LNCaP clone FGC (cell line): ENCODE measurements around the gene STK17A.
"Not testable (repeated sequence)": the region's sequence is repeated elsewhere in the genome, so short reads cannot be mapped to it uniquely, and the experiment has no call there.

ENCODE experiments used
- DNase-seq: peaks from one replicate; pipeline ENCODE4 v3.0.0-alpha.2; 2011; ENCODE audit warnings: low read depth
- H3K4me3 ChIP-seq: 2 replicates; pipeline ENCODE4 v1.5.1; 2011; ENCODE audit warnings: mild to moderate bottlenecking, low read depth, low read length, control low read depth
- CTCF ChIP-seq: IDR thresholded peaks from 2 replicates; pipeline ENCODE4 v1.5.1; 2012; ENCODE audit warnings: mild to moderate bottlenecking; ENCODE audit not compliant: control insufficient read depth, insufficient read depth; ENCODE audit errors: extremely low read depth

STK17A gene

DNA sequence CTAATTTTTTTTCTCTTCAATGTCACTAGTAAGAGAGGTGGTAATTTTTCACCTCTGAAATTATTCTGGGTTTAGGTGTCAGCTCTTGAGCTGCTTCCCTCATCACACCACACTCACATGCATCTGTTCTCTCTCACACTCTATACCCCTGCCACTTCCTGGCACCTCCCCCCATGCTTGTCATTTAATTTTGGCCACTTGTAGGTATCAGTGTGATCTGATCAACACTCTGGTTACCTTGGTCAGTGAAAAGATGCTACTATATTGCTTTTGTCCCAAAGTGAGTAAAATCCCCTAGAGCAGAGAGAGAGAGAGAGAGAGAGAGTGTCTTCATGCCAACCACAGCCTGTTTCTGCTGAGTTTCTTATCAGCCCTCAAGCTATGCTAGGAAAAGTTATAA, 42.5 kb downstream of the STK17A start:
- H3K4me3 ChIP-seq, result no peak overlapping the region
- no peak for TF ChIP-seq CTCF
- no peak for DNase-seq

DNA sequence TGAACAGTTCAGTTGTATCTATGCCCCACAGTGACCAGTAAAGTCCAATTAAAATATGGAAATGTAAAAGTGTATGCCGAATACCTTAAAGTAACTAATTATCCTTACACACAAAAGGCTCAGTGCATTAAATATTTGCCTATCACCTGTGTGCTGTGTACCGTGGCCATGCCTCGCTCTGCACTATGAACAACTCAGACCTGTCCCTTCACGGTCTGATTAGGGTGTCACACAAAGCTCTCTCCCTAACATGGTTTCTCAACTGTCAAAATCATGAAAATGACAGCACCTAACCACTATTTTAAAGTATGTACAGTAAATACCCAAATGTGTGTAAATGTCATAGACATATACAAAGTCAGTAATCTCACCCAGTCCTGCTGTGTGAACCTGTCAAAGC, 43.1 kb downstream of the STK17A start:
- DNase-seq, result no peak
- no peak for TF ChIP-seq CTCF
- H3K4me3 ChIP-seq, result no peak overlapping the region

DNA sequence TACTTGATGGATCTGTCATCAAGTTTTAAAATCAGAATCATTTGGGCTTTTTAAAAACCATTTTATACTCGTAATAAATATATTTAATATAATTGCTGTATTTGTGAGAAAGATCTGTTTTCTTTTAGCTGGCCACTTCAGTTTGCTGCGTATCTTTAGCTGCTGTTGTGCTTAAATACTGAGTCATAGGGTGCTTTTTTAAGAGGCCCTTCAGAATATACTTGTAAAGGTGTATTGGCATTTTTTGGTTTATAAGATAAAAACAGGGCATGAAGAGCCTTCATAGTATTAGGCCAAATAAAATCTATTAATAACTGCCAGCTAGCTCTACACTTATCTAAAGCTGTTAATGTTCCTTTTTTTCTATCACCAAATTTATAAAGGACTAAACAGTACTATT, 43.8 kb downstream of the STK17A start:
- no peak overlapping the region for H3K4me3 ChIP-seq
- no peak for TF ChIP-seq CTCF
- DNase-seq, result no peak

GRCh38 chr7:43627798-43628197, 44.9 kb downstream of the STK17A start:
- H3K4me3 ChIP-seq, DNase-seq: not testable (repeated sequence)

DNA sequence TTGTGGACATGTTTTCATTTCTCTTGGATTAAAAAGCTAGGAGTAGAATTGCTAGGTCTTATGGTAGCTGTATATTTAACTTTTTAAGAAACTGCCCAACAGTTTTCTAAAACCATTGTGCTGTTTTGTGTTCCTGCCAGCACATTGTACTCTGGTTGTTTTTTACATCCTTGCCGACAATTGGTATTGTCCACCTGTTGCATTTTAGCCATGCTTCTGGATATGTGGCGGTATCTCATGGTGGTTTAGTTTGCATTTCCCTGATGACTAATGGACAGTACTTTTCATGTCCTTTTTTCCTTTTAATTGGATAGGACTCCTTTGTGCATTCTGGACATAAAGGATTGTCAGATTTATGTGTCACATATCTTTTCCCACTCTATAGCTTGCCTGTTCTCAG, 45.5 kb downstream of the STK17A start:
- no peak overlapping the region for H3K4me3 ChIP-seq
- DNase-seq, result no peak
- no peak for TF ChIP-seq CTCF

DNA sequence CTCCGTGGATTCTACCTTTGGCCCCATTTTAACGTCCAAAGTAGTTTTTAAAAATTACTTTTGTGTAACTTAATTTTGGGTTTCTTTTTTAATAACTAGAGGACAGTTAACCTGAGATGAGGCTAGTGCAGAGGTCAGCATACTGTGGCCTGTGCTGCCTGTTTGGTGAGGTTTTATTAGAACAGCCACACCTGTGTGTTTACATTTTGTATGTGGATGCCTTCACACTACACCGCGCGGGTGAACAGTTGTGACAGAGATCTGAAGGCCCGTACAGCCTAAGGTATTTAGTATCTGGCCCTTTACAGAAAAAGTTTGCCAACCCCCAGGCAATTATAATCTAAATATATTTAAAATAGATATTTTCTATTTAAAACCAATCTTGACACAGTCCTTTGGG, 46.9 kb downstream of the STK17A start:
- H3K4me3 ChIP-seq, result no peak overlapping the region
- peak; percentile 21 for DNase-seq
- TF ChIP-seq CTCF, result no peak

- no peak overlapping the region for H3K4me3 ChIP-seq
- DNase-seq, result no peak
- TF ChIP-seq CTCF, result no peak
Measured at GRCh38 chr7:43630482-43630881, 47.6 kb downstream of the STK17A start.

GRCh38 chr7:43631559-43631958, 48.7 kb downstream of the STK17A start:
- TF ChIP-seq CTCF, result no peak
- DNase-seq, result no peak
- H3K4me3 ChIP-seq, result no peak overlapping the region
